ENCODE results near the gene RAPGEF4. TPM values are rescaled to one million over a fixed set of nuclear protein-coding genes. Genes with fewer than 3 reads are reported as not detected.

RAPGEF4 gene
- total RNA-seq, 1 experiment from 2014 or later, result 2.2 TPM

GRCh38 chr2:172813314-172813888 is 77.8 kb downstream of the RAPGEF4 start (continued):
- TF ChIP-seq ZMAT4 (CRISPR knock-in tag; IDR thresholded peaks at IDR 0.05) (no peak), USF2 (CRISPR knock-in tag; IDR thresholded peaks at IDR 0.05) (no peak), CBFB (CRISPR knock-in tag; IDR thresholded peaks at IDR 0.05; ENCODE audit: low read depth) (no peak), AFF4 (CRISPR knock-in tag; IDR thresholded peaks at IDR 0.05; ENCODE audit: borderline replicate concordance) (no peak), TEAD4 (CRISPR knock-in tag; IDR thresholded peaks at IDR 0.05) (no peak), STAT6 (CRISPR knock-in tag; conservative IDR thresholded peaks at IDR 0.05; ENCODE audit: low read depth) (no peak), HMGA2 (CRISPR knock-in tag; IDR thresholded peaks at IDR 0.05) (no peak), NR1H2 (CRISPR knock-in tag; IDR thresholded peaks at IDR 0.05) (no peak), FOXP1 (CRISPR knock-in tag; IDR thresholded peaks at IDR 0.05; ENCODE audit: borderline replicate concordance) (no peak)

GRCh38 chr2:172817411-172817810 is 81.8 kb downstream of the RAPGEF4 start:
- TF ChIP-seq PREB (CRISPR knock-in tag; IDR thresholded peaks at IDR 0.05; ENCODE audit: borderline replicate concordance) (no peak), PRDM15 (CRISPR knock-in tag; IDR thresholded peaks at IDR 0.05) (no peak), MYBL2 (CRISPR knock-in tag; IDR thresholded peaks at IDR 0.05) (no peak), ZNF396 (CRISPR knock-in tag; IDR thresholded peaks at IDR 0.05; ENCODE audit: borderline replicate concordance) (no peak), ZNF138 (CRISPR knock-in tag; conservative IDR thresholded peaks at IDR 0.05) (no peak), ZNF671 (CRISPR knock-in tag; IDR thresholded peaks at IDR 0.05) (no peak), TEAD4 (CRISPR knock-in tag; IDR thresholded peaks at IDR 0.05) (no peak), ZBTB43 (CRISPR knock-in tag; IDR thresholded peaks at IDR 0.05) (no peak), ZNF232 (CRISPR knock-in tag; IDR thresholded peaks at IDR 0.05) (no peak)
- POLR2A ChIA-PET, result no interaction called here
- Mint-ChIP-seq H3K27me3 (ENCODE audit: low read depth) (no peaks in the 10 kb centered on the region), H3K9me3 (no peaks in the 10 kb centered on the region), H3K4me3 (no peak overlapping the region), H3K36me3 (no peaks in the 10 kb centered on the region), H3K27ac (no peak overlapping the region), H3K4me1 (no peaks in the 10 kb centered on the region)
- no peak for ATAC-seq
- CTCF ChIA-PET, result no interaction called here
- DNase-seq (ENCODE audit: low spot score), result no peak
